Endothelial cell of umbilical vein (primary cell): ENCODE results near the gene RAB36. TPM values are rescaled to one million over a fixed set of nuclear protein-coding genes. Genes with fewer than 3 reads are reported as not detected.

Experiments used
- BruUV-seq: library from RNA; stranded (reverse); fragments of 400-500 nt; replicated peaks from 2 replicates; lab custom pipeline; 2021; lab: Mats Ljungman, UMichigan
- CTCF ChIA-PET: fragments of 300-600, 350-600 bp; sonication (Branson Sonifier 250); formaldehyde crosslinking; loops from one replicate; lab custom pipeline; 2021; ENCODE audit warnings: antibody characterized with exemption, inconsistent platforms; lab: Charles Lee
- POLR2A ChIA-PET: fragments of 300-600, 350-600 bp; sonication (Branson Sonifier 250); formaldehyde crosslinking; loops from one replicate; lab custom pipeline; 2021; ENCODE audit warnings: antibody characterized with exemption, inconsistent platforms; lab: Charles Lee
- DNase-seq: peaks from one replicate; pipeline ENCODE4 v3.0.0-alpha.2; 2011; ENCODE audit warnings: low read depth, low spot score
- FAIRE-seq: peaks from 2 replicates; lab custom pipeline; 2011; peaks lifted over from hg19 to GRCh38; lab: Jason Lieb, UNC
- H2AFZ ChIP-seq: 2 replicates; pipeline ENCODE4 v1.6.0; 2012; ENCODE audit warnings: low read depth, low read length, control low read depth, inconsistent platforms
- H3K27ac ChIP-seq: 2 replicates; pipeline ENCODE4 v1.5.1; 2011; ENCODE audit warnings: low read depth, mild to moderate bottlenecking, control low read depth, low read length, moderate library complexity; ENCODE audit not compliant: insufficient read depth
- H3K27me3 ChIP-seq, 2 experiments: 2 replicates each; pipeline versions ENCODE4 v1.6.0 to v1.6.1; 2011; ENCODE audit warnings: low read length in 2 of 2, mixed read lengths in 1 of 2; ENCODE audit not compliant: control insufficient read depth in 2 of 2, insufficient read depth in 2 of 2
- H3K36me3 ChIP-seq, 2 experiments: 2 replicates in 1 of 2; 3 replicates in 1 of 2; pipeline ENCODE4 v1.5.1; 2011; ENCODE audit warnings: low read length in 2 of 2, mild to moderate bottlenecking in 1 of 2, moderate library complexity in 1 of 2; ENCODE audit not compliant: control insufficient read depth in 2 of 2, insufficient read depth in 2 of 2; ENCODE audit errors: extremely low read depth in 1 of 2
- H3K4me1 ChIP-seq: 3 replicates; pipeline ENCODE4 v1.5.1; 2011; ENCODE audit warnings: mild to moderate bottlenecking, low read length; ENCODE audit not compliant: control insufficient read depth, insufficient read depth; ENCODE audit errors: extremely low read depth
- H3K4me2 ChIP-seq: 2 replicates; pipeline ENCODE4 v1.6.1; 2011; ENCODE audit warnings: low read length, control low read depth, mixed read lengths; ENCODE audit not compliant: insufficient read depth
- H3K4me3 ChIP-seq, 3 experiments: fragments of 200-600 bp in 1 of 3; sonication (generic), shearing (Covaris generic) in 1 of 3; replicated peaks in 1 of 3; 2 replicates each; pipeline ENCODE4 v1.5.1; 2011 to 2016; ENCODE audit warnings: control low read depth in 3 of 3, low read length in 3 of 3, mild to moderate bottlenecking in 2 of 3, inconsistent platforms in 1 of 3, low read depth in 1 of 3, moderate library complexity in 1 of 3; ENCODE audit not compliant: insufficient read depth in 1 of 3
- H3K79me2 ChIP-seq: 2 replicates; pipeline ENCODE4 v1.6.0; 2012; ENCODE audit warnings: low read length, inconsistent platforms; ENCODE audit not compliant: control insufficient read depth, insufficient read depth
- H3K9ac ChIP-seq: replicated peaks from 2 replicates; pipeline ENCODE3; 2011; ENCODE audit warnings: low read length, control low read depth; ENCODE audit not compliant: insufficient read depth; ENCODE audit errors: extremely low read depth
- H3K9me1 ChIP-seq: replicated peaks from 3 replicates; pipeline ENCODE4 v1.6.0; 2011; ENCODE audit warnings: mild to moderate bottlenecking, low read length; ENCODE audit not compliant: control insufficient read depth, insufficient read depth; ENCODE audit errors: extremely low read depth
- H3K9me3 ChIP-seq: replicated peaks from 2 replicates; pipeline ENCODE4 v1.5.1; 2012; ENCODE audit warnings: low read length, inconsistent platforms; ENCODE audit not compliant: control insufficient read depth, insufficient read depth
- H4K20me1 ChIP-seq: replicated peaks from 2 replicates; pipeline ENCODE3; 2011; ENCODE audit warnings: mild to moderate bottlenecking, low read length; ENCODE audit not compliant: control insufficient read depth, insufficient read depth; ENCODE audit errors: extremely low read depth
- EZH2 ChIP-seq: IDR thresholded peaks from 2 replicates; pipeline ENCODE4 v1.6.1; 2012; ENCODE audit warnings: borderline replicate concordance, low read depth, mild to moderate bottlenecking, moderate library complexity, low read length, inconsistent platforms; ENCODE audit not compliant: severe bottlenecking
- FOS ChIP-seq: IDR thresholded peaks from 2 replicates; pipeline ENCODE4 v1.6.1; 2011; ENCODE audit warnings: mild to moderate bottlenecking, low read length, moderate library complexity, borderline replicate concordance; ENCODE audit not compliant: insufficient read depth
- GATA2 ChIP-seq: IDR thresholded peaks from 2 replicates; pipeline ENCODE4 v1.7.0; 2011; ENCODE audit warnings: low read depth, mild to moderate bottlenecking, moderate library complexity, mixed read lengths, low read length; ENCODE audit not compliant: insufficient read length, insufficient read depth
- JUN ChIP-seq: IDR thresholded peaks from 2 replicates; pipeline ENCODE4 v1.6.1; 2011; ENCODE audit warnings: borderline replicate concordance, low read depth; ENCODE audit not compliant: insufficient read length, insufficient read depth
- MYC ChIP-seq: IDR thresholded peaks from one replicate; pipeline ENCODE4 v1.6.1; 2011; ENCODE audit warnings: mild to moderate bottlenecking, low read depth, low read length
- POLR2A ChIP-seq: IDR thresholded peaks from 2 replicates; pipeline ENCODE4 v1.6.1; 2012; ENCODE audit warnings: low read depth, mild to moderate bottlenecking, control low read depth, low read length
- POLR2AphosphoS5 ChIP-seq: IDR thresholded peaks from 2 replicates; pipeline ENCODE4 v1.6.1; 2012; ENCODE audit warnings: low read depth, mild to moderate bottlenecking, control low read depth, low read length, moderate library complexity; ENCODE audit not compliant: insufficient read depth
- dilution Hi-C: fragments of 300-500 bp; cut with MboI; formaldehyde crosslinking; loops from one replicate; pipeline ENCODE4 v1.15.0; 2019; ENCODE audit warnings: low sequenced_read_pairs; ENCODE audit not compliant: extremely low pct_ligation_motif_present
- intact Hi-C: fragments of 100-400 bp; cut with micrococcal nuclease; formaldehyde crosslinking; loops from one replicate; pipeline ENCODE4 v1.10.0; 2022
- polyA plus RNA-seq, 4 experiments: library from polyadenylated mRNA; depleted of rRNA in 3 of 4; stranded (reverse) in 3 of 4; unstranded in 1 of 4; fragments of >200 nt; gene quantifications; 2 replicates each; pipeline versions ENCODE4 v1.2.1 to v1.2.3, GENCODE V29; 2011 to 2012; ENCODE audit warnings: missing spikeins in 1 of 4
- total RNA-seq: library from RNA; stranded (reverse); gene quantifications from 2 replicates; pipeline ENCODE4 v1.2.3, GENCODE V29; 2021
- TF ChIP-seq, protein P1 (sequence below): IDR thresholded peaks from 2 replicates; pipeline ENCODE4 v1.6.1; 2011; ENCODE audit not compliant: insufficient read depth, insufficient read length
- TF ChIP-seq, protein P2 (sequence below), 2 donors: IDR thresholded peaks; 1 replicate in 1 of 2; 2 replicates in 1 of 2; pipeline ENCODE4 v1.5.1; 2011; ENCODE audit warnings: low read length in 2 of 2, mild to moderate bottlenecking in 2 of 2, moderate library complexity in 2 of 2, control low read depth in 1 of 2, inconsistent platforms in 1 of 2, low read depth in 1 of 2; ENCODE audit not compliant: insufficient read depth in 1 of 2; ENCODE audit errors: extremely low read depth in 1 of 2

The RAB36 gene
- total and polyA plus RNA-seq, 2 donors (not counting 3 experiments of a cell fraction or from before 2014, with no cell fraction given) = 2.7 to 3.1 TPM

DNA sequence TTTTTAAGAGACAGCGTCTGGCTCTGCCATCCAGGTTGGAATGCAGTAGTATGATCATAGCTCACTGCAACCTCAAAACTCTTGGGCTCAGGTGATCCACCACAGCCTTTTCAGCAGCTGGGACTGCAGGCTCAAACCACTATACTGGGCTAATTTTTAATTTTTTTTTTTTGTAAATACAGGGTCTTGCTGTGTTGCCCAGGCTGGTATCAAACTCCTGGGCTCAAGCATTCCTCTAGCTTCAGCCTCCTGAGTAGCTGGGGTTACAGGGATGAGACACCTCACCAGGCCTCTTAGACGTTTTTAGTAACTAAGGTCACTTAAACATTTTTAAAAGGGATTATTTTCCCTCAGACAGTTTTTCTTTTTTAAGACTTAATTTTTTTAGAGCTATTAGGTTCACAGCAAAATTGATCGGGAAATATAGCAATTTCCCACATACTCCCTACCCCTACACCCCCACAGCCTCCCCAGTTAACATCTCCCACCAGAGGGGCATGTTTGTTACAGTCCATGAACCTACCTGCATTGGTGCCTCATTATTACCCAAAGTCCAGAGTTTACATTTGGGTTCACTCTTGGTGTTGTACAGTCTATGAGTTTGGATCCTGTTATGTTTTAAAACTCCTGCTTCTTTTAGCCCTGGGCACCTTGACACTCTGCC, 39.0 kb downstream of the RAB36 start:
- H3K4me3 ChIP-seq = peak overlapping the region in 2 of 3 experiments; percentile 89 to 90
- peak overlapping the region; percentile 54 for H3K27ac ChIP-seq
- H3K79me2 ChIP-seq = peaks cover 87% of the 10 kb centered on the region
- no peaks in the 10 kb centered on the region for H4K20me1 ChIP-seq
- no peak overlapping the region for H2AFZ ChIP-seq
- dilution Hi-C loops (no loop called here), intact Hi-C loops (no loop called here)
- H3K36me3 ChIP-seq = peaks cover 0 to 7% of the 10 kb centered on the region in 2 experiments
- ChIA-PET POLR2A (interaction anchor here (1.5 kb wide), 1 partner anchor 34 kb away, joined by 4 read pairs; no protein-coding TSS in a partner anchor), CTCF (interaction anchor here (1.5 to 12.6 kb wide), 7 partner anchors 14 to 106 kb away, joined by 4 to 451 read pairs (median 9); no protein-coding TSS in a partner anchor)
- TF ChIP-seq EZH2 = no peak
- no peak for TF ChIP-seq GATA2
- TF ChIP-seq, protein P1, sequence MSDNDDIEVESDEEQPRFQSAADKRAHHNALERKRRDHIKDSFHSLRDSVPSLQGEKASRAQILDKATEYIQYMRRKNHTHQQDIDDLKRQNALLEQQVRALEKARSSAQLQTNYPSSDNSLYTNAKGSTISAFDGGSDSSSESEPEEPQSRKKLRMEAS = no peak
- TF ChIP-seq POLR2A = no peak
- no peak for TF ChIP-seq POLR2AphosphoS5
- TF ChIP-seq, protein P2, sequence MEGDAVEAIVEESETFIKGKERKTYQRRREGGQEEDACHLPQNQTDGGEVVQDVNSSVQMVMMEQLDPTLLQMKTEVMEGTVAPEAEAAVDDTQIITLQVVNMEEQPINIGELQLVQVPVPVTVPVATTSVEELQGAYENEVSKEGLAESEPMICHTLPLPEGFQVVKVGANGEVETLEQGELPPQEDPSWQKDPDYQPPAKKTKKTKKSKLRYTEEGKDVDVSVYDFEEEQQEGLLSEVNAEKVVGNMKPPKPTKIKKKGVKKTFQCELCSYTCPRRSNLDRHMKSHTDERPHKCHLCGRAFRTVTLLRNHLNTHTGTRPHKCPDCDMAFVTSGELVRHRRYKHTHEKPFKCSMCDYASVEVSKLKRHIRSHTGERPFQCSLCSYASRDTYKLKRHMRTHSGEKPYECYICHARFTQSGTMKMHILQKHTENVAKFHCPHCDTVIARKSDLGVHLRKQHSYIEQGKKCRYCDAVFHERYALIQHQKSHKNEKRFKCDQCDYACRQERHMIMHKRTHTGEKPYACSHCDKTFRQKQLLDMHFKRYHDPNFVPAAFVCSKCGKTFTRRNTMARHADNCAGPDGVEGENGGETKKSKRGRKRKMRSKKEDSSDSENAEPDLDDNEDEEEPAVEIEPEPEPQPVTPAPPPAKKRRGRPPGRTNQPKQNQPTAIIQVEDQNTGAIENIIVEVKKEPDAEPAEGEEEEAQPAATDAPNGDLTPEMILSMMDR (IDR thresholded peaks at IDR 0.05; ENCODE audit: extremely low read depth in 1 of 2, insufficient read depth in 1 of 2, low read depth in 1 of 2, low read length in 2 of 2) = no peak
- TF ChIP-seq MYC = no peak
- no peak for TF ChIP-seq JUN
- TF ChIP-seq FOS = no peak
- no peak for DNase-seq
- FAIRE-seq = no peak
- H3K4me2 ChIP-seq = peak overlapping the region; percentile 68
- no peaks in the 10 kb centered on the region for H3K9me3 ChIP-seq
- peak overlapping the region; percentile 55 for H3K9ac ChIP-seq
- no peaks in the 10 kb centered on the region for H3K27me3 ChIP-seq
- no peaks in the 10 kb centered on the region for H3K9me1 ChIP-seq
- BruUV-seq = no TSS peak
- H3K4me1 ChIP-seq = peaks cover 52% of the 10 kb centered on the region
